LHCN-M2 (cell line): ENCODE data around the gene DGKQ. TPM values are rescaled to one million over a fixed set of nuclear protein-coding genes. Genes with fewer than 3 reads are reported as not detected.

Experiments
- DNase-seq: peaks from one replicate; pipeline ENCODE4 v3.0.0-alpha.2; 2012; ENCODE audit warnings: low read depth
- total RNA-seq: library from RNA; depleted of rRNA; stranded (reverse); fragments of >200 nt; gene quantifications from 2 replicates; pipeline ENCODE4 v1.2.3, GENCODE V29; 2014

The DGKQ gene
- total RNA-seq, 1 experiment from 2014 or later, result 15.8 TPM

- DNase-seq, result no peak
Measured at GRCh38 chr4:995311-996026, 22.1 kb upstream of the DGKQ start.

GRCh38 chr4:993111-994029 is 20.0 kb upstream of the DGKQ start, which contains the start of gene SLC26A1:
Gene SLC26A1 (minus strand): TSS chr4:993404. CDS start chr4:991703, 1,701 bp downstream.
- no peak for DNase-seq

GRCh38 chr4:992297-993110 is 19.1 kb upstream of the DGKQ start:
- no peak for DNase-seq

GRCh38 chr4:991451-992296 is 18.3 kb upstream of the DGKQ start:
- DNase-seq, result no peak

- no peak for DNase-seq
Measured at GRCh38 chr4:990746-991367, 17.5 kb upstream of the DGKQ start.

- DNase-seq, result no peak
Measured at GRCh38 chr4:989722-990471, 16.5 kb upstream of the DGKQ start.

- DNase-seq, result no peak
Measured at GRCh38 chr4:988726-989721, 15.7 kb upstream of the DGKQ start.

- peak; percentile 45 for DNase-seq
Measured at GRCh38 chr4:987624-988513, 14.5 kb upstream of the DGKQ start.

GRCh38 chr4:986879-987623 is 13.7 kb upstream of the DGKQ start, which contains the start of gene IDUA:
Gene IDUA (plus strand): TSS chr4:987044. CDS start chr4:987085, 41 bp downstream.
- DNase-seq, result peak; percentile 63

GRCh38 chr4:986428-986878 is 13.1 kb upstream of the DGKQ start:
- DNase-seq, result no peak

GRCh38 chr4:985123-985830 is 11.9 kb upstream of the DGKQ start:
- no peak for DNase-seq

- DNase-seq, result no peak
Measured at GRCh38 chr4:984336-985054, 11.1 kb upstream of the DGKQ start.

GRCh38 chr4:982814-983213 is 9.4 kb upstream of the DGKQ start:
- no peak for DNase-seq

- no peak for DNase-seq
Measured at GRCh38 chr4:982291-982690, 8.9 kb upstream of the DGKQ start.
